ENCODE results near the gene KRTAP4-12. TPM values are rescaled to one million over a fixed set of nuclear protein-coding genes. Genes with fewer than 3 reads are reported as not detected.
"Not testable (repeated sequence)": the region's sequence is repeated elsewhere in the genome, so short reads cannot be mapped to it uniquely, and the experiment has no call there.

The KRTAP4-12 gene
- total RNA-seq, 4 donors from 2014 or later, result not detected

- Histone ChIP-seq H3K27ac (no peak overlapping the region), H3K9me3 (no peaks in the 10 kb centered on the region), H3K27me3 (peaks cover 0 to 17% (median 0%) of the 10 kb centered on the region in 4 donors), H3K4me1 (no peaks in the 10 kb centered on the region), H3K36me3 (no peaks in the 10 kb centered on the region), H3K4me3 (no peak overlapping the region)
- no peak for DNase-seq
- 74 to 82% methylated on average over 2 of the region's 2 CpGs for WGBS, 2 donors
- intact Hi-C loops (cut with DNase I), result no loop called here
- TF ChIP-seq, protein P1, sequence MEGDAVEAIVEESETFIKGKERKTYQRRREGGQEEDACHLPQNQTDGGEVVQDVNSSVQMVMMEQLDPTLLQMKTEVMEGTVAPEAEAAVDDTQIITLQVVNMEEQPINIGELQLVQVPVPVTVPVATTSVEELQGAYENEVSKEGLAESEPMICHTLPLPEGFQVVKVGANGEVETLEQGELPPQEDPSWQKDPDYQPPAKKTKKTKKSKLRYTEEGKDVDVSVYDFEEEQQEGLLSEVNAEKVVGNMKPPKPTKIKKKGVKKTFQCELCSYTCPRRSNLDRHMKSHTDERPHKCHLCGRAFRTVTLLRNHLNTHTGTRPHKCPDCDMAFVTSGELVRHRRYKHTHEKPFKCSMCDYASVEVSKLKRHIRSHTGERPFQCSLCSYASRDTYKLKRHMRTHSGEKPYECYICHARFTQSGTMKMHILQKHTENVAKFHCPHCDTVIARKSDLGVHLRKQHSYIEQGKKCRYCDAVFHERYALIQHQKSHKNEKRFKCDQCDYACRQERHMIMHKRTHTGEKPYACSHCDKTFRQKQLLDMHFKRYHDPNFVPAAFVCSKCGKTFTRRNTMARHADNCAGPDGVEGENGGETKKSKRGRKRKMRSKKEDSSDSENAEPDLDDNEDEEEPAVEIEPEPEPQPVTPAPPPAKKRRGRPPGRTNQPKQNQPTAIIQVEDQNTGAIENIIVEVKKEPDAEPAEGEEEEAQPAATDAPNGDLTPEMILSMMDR (IDR thresholded peaks at IDR 0.05), result no peak
- TF ChIP-seq POLR2A (IDR thresholded peaks at IDR 0.05), result no peak
Measured at GRCh38 chr17:41111151-41111885, 12.7 kb downstream of the KRTAP4-12 start.

GRCh38 chr17:41108728-41109386 lies 15.1 kb downstream of the KRTAP4-12 start:
- peaks cover 0 to 19% (median 0%) of the 10 kb centered on the region in 4 donors for H3K27me3 ChIP-seq
- H3K27ac ChIP-seq; DNase-seq; intact Hi-C loops (cut with DNase I); H3K4me1 ChIP-seq; H3K4me3 ChIP-seq; H3K36me3 ChIP-seq; H3K9me3 ChIP-seq: not testable (repeated sequence)
- 0 to 36% methylated on average over 1 of the region's 1 CpG for WGBS, 2 donors

GRCh38 chr17:41107941-41108450 lies 16.0 kb downstream of the KRTAP4-12 start:
- WGBS, 2 donors, result 63 to 82% methylated on average over 1 of the region's 1 CpG
- peaks cover 0 to 18% (median 0%) of the 10 kb centered on the region in 4 donors for H3K27me3 ChIP-seq

GRCh38 chr17:41105347-41105746 lies 18.6 kb downstream of the KRTAP4-12 start, which contains the start of gene KRTAP4-9:
KRTAP4-9 (plus strand) TSS chr17:41105389; CDS start chr17:41105389, 0 bp downstream.
- H3K9me3 ChIP-seq; intact Hi-C loops (cut with DNase I); H3K4me1 ChIP-seq; H3K27ac ChIP-seq; H3K4me3 ChIP-seq; H3K36me3 ChIP-seq; DNase-seq: not testable (repeated sequence)
- H3K27me3 ChIP-seq, result peaks cover 0 to 18% (median 0%) of the 10 kb centered on the region in 4 donors
- WGBS, 2 donors, result 87% methylated on average over 5 of the region's 10 CpGs; no CpG with 5 or more reads in 1 of the 2 donors

More at GRCh38 chr17:41107941-41108450, 16.0 kb downstream of the KRTAP4-12 start:
- Histone ChIP-seq H3K36me3 (no peaks in the 10 kb centered on the region), H3K4me1 (no peaks in the 10 kb centered on the region), H3K4me3 (no peak overlapping the region), H3K27ac (no peak overlapping the region), H3K9me3 (no peaks in the 10 kb centered on the region)
- no peak for DNase-seq
- TF ChIP-seq, protein P1 (IDR thresholded peaks at IDR 0.05), result no peak
- intact Hi-C loops (cut with DNase I), result no loop called here

GRCh38 chr17:41104386-41105038 lies 19.5 kb downstream of the KRTAP4-12 start:
- peaks cover 0 to 18% (median 0%) of the 10 kb centered on the region in 4 donors for H3K27me3 ChIP-seq
- intact Hi-C loops (cut with DNase I); DNase-seq; H3K4me3 ChIP-seq; H3K9me3 ChIP-seq; H3K36me3 ChIP-seq; H3K27ac ChIP-seq; H3K4me1 ChIP-seq: not testable (repeated sequence)
- WGBS, 2 donors, result 34 to 43% methylated on average over 2 of the region's 2 CpGs

- Histone ChIP-seq H3K27me3 (peaks cover 0 to 18% (median 0%) of the 10 kb centered on the region in 4 donors), H3K4me1 (no peaks in the 10 kb centered on the region), H3K27ac (no peak overlapping the region), H3K36me3 (no peaks in the 10 kb centered on the region), H3K4me3 (no peak overlapping the region), H3K9me3 (no peaks in the 10 kb centered on the region)
- intact Hi-C loops (cut with DNase I), result no loop called here
- 81% methylated on average over 1 of the region's 1 CpG for whole genome bisulfite sequencing, 2 donors
- TF ChIP-seq, protein P1 (IDR thresholded peaks at IDR 0.05), result no peak
- TF ChIP-seq POLR2A (IDR thresholded peaks at IDR 0.05), result no peak
- DNase-seq, result no peak
Measured at GRCh38 chr17:41103896-41104295, 20.1 kb downstream of the KRTAP4-12 start.
